ENCODE measurements around the gene IGSF6.
A peak's percentile ranks its signal among the peaks of the same experiment; 100 is the strongest.

IGSF6 gene

DNA sequence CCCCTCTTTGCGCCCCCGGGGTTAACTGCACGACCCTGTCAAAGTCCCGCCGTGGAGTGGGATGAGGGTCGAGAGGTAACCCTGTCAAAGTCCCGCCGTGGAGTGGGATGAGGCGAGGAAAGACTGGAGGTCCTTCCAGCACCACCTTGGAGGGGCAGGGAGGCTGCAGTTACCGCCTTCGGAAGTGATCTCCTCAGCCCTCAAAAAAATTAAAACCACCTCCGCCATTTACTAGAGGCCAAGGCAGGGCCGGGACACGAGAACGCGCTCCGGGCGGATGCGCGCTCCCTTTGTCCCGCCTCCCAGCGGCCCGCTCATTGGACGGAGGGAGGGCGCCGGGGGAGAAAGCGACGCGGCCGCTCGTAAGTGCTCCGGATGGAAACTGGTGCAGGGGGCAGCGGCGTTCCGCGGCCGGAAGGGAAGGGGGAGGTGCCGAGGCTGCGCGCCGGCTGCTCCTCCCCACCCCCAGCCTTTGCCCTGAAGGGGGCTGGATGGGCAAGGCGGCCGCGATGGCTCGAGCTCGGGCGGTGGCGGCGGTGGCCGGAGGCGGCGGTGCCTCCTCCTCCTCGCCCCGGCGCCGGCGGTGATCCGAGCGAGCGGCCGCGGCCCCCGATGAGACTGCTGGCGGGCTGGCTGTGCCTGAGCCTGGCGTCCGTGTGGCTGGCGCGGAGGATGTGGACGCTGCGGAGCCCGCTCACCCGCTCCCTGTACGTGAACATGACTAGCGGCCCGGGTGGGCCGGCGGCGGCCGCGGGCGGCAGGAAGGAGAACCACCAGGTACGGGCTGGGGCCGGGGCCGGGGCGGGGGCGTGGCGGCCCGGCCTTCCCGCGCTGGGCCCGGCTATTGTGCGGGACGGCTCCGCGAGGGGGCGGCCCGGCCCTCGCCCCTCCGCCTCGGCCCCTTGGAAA, 53.0 kb downstream of the IGSF6 start, which contains the start of gene METTL9:
TSS of gene METTL9 (plus strand) at position 456 of the 909 bp plus-strand sequence. CDS start at position 613, 157 bp downstream.
- DNase-seq = peak; percentile 94

DNA sequence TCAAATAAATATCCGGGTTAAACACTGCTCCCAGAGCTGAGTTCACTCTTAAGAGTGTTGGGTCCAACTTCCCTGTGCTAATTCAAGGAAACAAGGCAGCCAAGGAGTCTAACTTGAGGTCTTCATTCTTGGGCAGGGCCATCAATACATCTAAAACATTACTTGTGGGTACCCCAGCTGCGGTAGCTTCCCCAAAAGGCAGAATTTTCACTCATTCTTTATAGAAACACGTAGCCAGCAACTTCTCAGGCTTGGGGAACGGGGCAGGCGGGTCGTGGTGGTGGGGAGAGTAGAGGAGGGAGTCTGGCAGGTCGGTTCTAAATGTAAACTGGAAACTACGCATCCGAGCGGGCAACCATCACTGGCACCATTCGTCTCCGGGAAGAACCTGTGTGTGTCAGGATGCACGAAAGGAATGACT, 53.7 kb downstream of the IGSF6 start:
- peak; percentile 47 for DNase-seq

GRCh38 chr16:21598206-21598605, 54.2 kb downstream of the IGSF6 start:
- no peak for DNase-seq

DNA sequence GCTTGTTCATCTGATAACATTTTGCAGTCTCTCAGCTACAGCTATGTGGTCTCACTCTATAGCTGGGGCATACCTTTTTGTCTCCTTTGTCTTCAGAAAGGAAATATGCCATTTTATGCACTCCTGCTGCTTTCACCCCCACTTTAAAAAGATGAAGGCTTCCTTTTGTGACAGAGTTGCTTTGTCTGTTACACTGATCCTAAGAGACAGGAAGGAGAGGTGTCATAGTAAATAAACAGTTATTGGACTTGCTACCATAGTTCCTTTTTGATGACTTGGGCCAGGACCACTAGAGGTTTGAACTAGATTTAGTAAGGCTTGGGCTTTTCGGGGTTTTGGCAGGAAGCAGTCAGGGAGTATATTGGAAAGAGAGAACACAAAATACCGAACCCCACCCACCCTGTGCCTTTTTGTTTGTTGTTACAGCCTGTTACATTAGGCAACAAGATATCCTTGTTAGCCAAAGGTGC, 54.8 kb downstream of the IGSF6 start:
- no peak for DNase-seq

DNA sequence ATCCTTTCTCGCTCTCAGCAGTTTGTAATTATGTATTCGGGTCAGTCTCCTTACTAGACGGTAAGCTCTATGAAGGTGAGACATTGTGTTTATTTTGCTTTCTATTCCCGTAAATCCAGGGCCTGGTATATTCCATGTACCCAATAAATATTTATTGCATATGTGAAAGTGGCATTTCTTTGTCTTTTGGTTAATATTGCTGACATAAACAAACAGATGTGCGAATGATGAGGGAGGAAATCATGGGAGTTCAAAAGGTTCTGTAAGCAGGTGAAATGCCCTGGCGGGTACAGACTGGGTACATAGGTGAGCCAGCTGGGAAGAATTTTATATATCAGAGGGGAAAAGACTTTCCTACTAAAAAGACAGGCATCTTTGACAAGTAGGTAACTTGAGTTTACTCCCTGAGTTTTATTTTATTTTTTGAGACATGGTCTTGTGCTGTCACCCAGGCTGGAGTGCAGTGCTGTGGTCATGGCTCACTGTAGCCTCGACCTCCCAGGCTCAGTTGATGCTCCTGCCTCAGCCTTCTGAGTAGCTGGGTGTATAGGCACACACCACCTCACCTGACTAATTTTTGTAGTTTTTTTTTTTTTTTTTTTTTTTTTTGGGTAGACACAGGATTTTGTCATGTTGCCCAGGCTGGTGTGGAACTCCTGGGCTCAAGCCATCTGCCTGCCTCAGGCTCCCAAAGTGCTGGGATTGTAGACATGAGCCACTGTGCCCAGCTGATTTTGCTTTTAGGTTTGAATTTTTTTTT, 58.7 kb downstream of the IGSF6 start:
- no peak for DNase-seq

- no peak for DNase-seq
Observed at GRCh38 chr16:21592191-21592590, 60.2 kb downstream of the IGSF6 start.

GRCh38 chr16:21590796-21591195, 61.6 kb downstream of the IGSF6 start:
- DNase-seq = no peak

GRCh38 chr16:21590287-21590686, 62.1 kb downstream of the IGSF6 start:
- no peak for DNase-seq

DNA sequence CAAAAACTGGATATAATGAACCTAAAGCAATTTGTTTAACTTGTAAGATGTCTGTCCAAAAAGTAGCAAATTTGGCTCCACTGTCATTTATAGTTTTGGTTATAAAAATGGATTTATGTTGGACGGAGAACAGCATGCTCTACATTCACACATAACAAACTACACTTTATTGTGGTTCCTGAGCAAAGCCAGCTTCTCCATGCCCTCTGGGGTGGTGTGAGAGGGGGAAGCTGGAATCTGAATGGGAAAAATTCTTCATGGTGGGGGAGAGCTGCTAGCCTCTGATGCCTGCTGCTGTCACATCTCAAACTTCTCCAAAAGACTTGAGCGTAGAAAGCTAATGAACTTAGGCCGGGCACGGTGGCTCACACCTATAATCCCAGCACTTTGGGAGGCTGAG, 62.9 kb downstream of the IGSF6 start:
- DNase-seq = no peak
